ENCODE results near the gene PAK1IP1.

DNA sequence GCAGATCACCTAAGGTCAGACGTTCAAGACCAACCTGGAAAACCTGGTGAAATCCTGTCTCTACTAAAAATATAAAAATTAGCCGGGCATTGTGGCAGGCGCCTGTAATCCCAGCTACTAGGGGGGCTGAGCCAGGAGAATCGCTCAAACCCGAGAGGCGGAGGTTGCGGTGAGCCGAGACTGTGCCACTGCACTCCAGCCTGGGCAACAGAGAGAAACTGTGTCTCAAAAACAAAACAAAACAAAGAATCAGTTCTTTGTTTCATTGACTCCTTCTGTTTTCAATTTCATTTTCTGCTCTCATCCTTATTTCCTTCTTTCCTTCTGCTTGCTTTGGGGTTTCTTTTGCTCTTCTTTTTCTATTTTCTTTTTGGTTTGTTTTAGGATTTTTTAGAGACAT lies 19.2 kb downstream of the PAK1IP1 start:
- TF ChIP-seq, protein P1, sequence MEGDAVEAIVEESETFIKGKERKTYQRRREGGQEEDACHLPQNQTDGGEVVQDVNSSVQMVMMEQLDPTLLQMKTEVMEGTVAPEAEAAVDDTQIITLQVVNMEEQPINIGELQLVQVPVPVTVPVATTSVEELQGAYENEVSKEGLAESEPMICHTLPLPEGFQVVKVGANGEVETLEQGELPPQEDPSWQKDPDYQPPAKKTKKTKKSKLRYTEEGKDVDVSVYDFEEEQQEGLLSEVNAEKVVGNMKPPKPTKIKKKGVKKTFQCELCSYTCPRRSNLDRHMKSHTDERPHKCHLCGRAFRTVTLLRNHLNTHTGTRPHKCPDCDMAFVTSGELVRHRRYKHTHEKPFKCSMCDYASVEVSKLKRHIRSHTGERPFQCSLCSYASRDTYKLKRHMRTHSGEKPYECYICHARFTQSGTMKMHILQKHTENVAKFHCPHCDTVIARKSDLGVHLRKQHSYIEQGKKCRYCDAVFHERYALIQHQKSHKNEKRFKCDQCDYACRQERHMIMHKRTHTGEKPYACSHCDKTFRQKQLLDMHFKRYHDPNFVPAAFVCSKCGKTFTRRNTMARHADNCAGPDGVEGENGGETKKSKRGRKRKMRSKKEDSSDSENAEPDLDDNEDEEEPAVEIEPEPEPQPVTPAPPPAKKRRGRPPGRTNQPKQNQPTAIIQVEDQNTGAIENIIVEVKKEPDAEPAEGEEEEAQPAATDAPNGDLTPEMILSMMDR (IDR thresholded peaks at IDR 0.05; ENCODE audit: low read length) = no peak
- TF ChIP-seq EZH2phosphoT487 (IDR thresholded peaks at IDR 0.05; ENCODE audit: low read length) = no peak

Data from MM.1S (cell line).